ENCODE results near the gene MTHFD1. TPM values are rescaled to one million over a fixed set of nuclear protein-coding genes. Genes with fewer than 3 reads are reported as not detected.

The MTHFD1 gene
- total and polyA plus RNA-seq, 9 of the 15 experiments (the other 6 are each of a cell fraction or from before 2014, with no cell fraction given) = 66.7 to 158 (median 90.9) TPM

GRCh38 chr14:64476438-64476837, 88.3 kb downstream of the MTHFD1 start:
- BruUV-seq (replicated peaks) = no TSS peak
- no peak for DNase-seq (ENCODE audit: extremely low read depth in 1 of 4, low spot score in 3 of 4)
- H3K79me2 ChIP-seq (ENCODE audit: control insufficient read depth, insufficient read depth, low read length) = no peaks in the 10 kb centered on the region
- no peak for TF ChIP-seq GABPA (tag; conservative IDR thresholded peaks at IDR 0.05; ENCODE audit: low read depth)
- no peak for TF ChIP-seq POLR2G (IDR thresholded peaks at IDR 0.05; ENCODE audit: low read depth, low read length)
- no peak for TF ChIP-seq NCOA2 (IDR thresholded peaks at IDR 0.05; ENCODE audit: partially characterized antibody in 2 of 2)
- no peak for TF ChIP-seq ARHGAP35 (IDR thresholded peaks at IDR 0.05; ENCODE audit: partially characterized antibody)
- no peak for TF ChIP-seq TBL1XR1 (IDR thresholded peaks at IDR 0.05; ENCODE audit: low read length in 2 of 2)
- TF ChIP-seq NFIC (IDR thresholded peaks at IDR 0.05) = no peak
- no peak for TF ChIP-seq KLF1 (tag; IDR thresholded peaks at IDR 0.05)
- TF ChIP-seq HMGXB4 (CRISPR knock-in tag; IDR thresholded peaks at IDR 0.05) = no peak
- TF ChIP-seq FOXO4 (CRISPR knock-in tag; IDR thresholded peaks at IDR 0.05) = no peak
- no peak for TF ChIP-seq SRSF7 (optimal IDR thresholded peaks at IDR 0.05; ENCODE audit: low read depth, low read length)
- no peak for TF ChIP-seq DEAF1 (CRISPR knock-in tag; IDR thresholded peaks at IDR 0.05)
- TF ChIP-seq RFX5 (IDR thresholded peaks at IDR 0.05; ENCODE audit: low read depth, low read length) = no peak
- no peak for TF ChIP-seq CBFA2T2 (conservative IDR thresholded peaks at IDR 0.05)
- no peak for TF ChIP-seq ZNF41 (CRISPR knock-in tag; conservative IDR thresholded peaks at IDR 0.05)
- no peak for TF ChIP-seq ZNF398 (CRISPR knock-in tag; IDR thresholded peaks at IDR 0.05)
- no peak for TF ChIP-seq ZNF184 (CRISPR knock-in tag; IDR thresholded peaks at IDR 0.05)
- TF ChIP-seq SETDB1 (IDR thresholded peaks at IDR 0.05; ENCODE audit: low read length) = no peak
- TF ChIP-seq HMG20B (CRISPR knock-in tag; IDR thresholded peaks at IDR 0.05) = no peak
- 72% methylated on average over 4 of the region's 8 CpGs for WGBS (ENCODE audit: insufficient coverage, low coverage, missing lambda C conversion rate)
- H3K27me3 ChIP-seq (ENCODE audit: control insufficient read depth in 2 of 2, insufficient read depth in 2 of 2, low read length in 2 of 2) = no peaks in the 10 kb centered on the region
- intact Hi-C loops (cut with micrococcal nuclease) = no loop called here
- no peaks in the 10 kb centered on the region for H4K20me1 ChIP-seq (replicated peaks; ENCODE audit: control insufficient read depth, insufficient read depth, low read length)
- POLR2A ChIA-PET = interaction anchor here (0.8 kb wide), 1 partner anchor 10 kb away, joined by 4 read pairs; no protein-coding TSS in a partner anchor
- ATAC-seq = no peak
- H2AFZ ChIP-seq (ENCODE audit: low read depth, low read length) = no peak overlapping the region
- no peak overlapping the region for H3K4me3 ChIP-seq
- CTCF ChIA-PET (ENCODE audit: low intra/inter-chr PET ratio) = no interaction called here
- H3K27ac ChIP-seq (ENCODE audit: extremely low read depth, low read depth, low read length) = no peak overlapping the region
- no peaks in the 10 kb centered on the region for H3K4me1 ChIP-seq (replicated peaks in 1 of 2; ENCODE audit: control insufficient read depth in 2 of 2, insufficient read depth in 2 of 2, low read length in 2 of 2)
- no peaks in the 10 kb centered on the region for H3K36me3 ChIP-seq (ENCODE audit: control insufficient read depth, insufficient read depth, low read length)
- H3K9ac ChIP-seq (ENCODE audit: insufficient read depth in 1 of 2, low read depth in 2 of 2, low read length in 2 of 2) = no peak overlapping the region
- FAIRE-seq = no peak
- in situ Hi-C loops (cut with MboI) = no loop called here
- H3K4me2 ChIP-seq (ENCODE audit: insufficient read depth, low read length) = no peak overlapping the region
- H3K9me1 ChIP-seq (ENCODE audit: control insufficient read depth, insufficient read depth, low read length) = no peaks in the 10 kb centered on the region
- no peaks in the 10 kb centered on the region for H3K9me3 ChIP-seq (replicated peaks; ENCODE audit: control insufficient read depth, insufficient read depth, low read depth, low read length)
